H1 (cell line): ENCODE measurements around the gene DYRK2.

Experiments
- CTCF ChIP-seq, 3 experiments: IDR thresholded peaks; 1 replicate in 2 of 3; 2 replicates in 1 of 3; pipeline versions ENCODE4 v1.5.1 to v1.6.1; 2011; ENCODE audit warnings: low read length in 3 of 3, mild to moderate bottlenecking in 3 of 3, inconsistent platforms in 2 of 3, low read depth in 1 of 3, moderate library complexity in 1 of 3; ENCODE audit not compliant: insufficient read depth in 1 of 3; ENCODE audit errors: control extremely low read depth in 1 of 3
- EP300 ChIP-seq, 2 experiments: IDR thresholded peaks; 1 replicate in 1 of 2; 2 replicates in 1 of 2; pipeline ENCODE4 v1.6.1; 2011 to 2012; ENCODE audit warnings: low read depth in 2 of 2, low read length in 2 of 2, mild to moderate bottlenecking in 2 of 2, borderline replicate concordance in 1 of 2, inconsistent platforms in 1 of 2, moderate library complexity in 1 of 2

GRCh38 chr12:67681941-67682620 lies 33.5 kb downstream of the DYRK2 start:
- TF ChIP-seq CTCF (IDR thresholded peaks at IDR 0.05; ENCODE audit: control extremely low read depth in 1 of 3, insufficient read depth in 1 of 3, low read depth in 1 of 3, low read length in 3 of 3) (no peak), EP300 (IDR thresholded peaks at IDR 0.05; ENCODE audit: borderline replicate concordance in 1 of 2, low read depth in 2 of 2, low read length in 2 of 2) (no peak)
